Fibroblast of mammary gland (primary cell): ENCODE results near the gene RTKN2.

Experiments used
- DNase-seq: peaks from one replicate; pipeline ENCODE4 v3.0.0-alpha.2; 2010; ENCODE audit warnings: low read depth
- H3K4me3 ChIP-seq: 2 replicates; pipeline ENCODE4 v1.5.1; 2011; ENCODE audit warnings: low read depth, mild to moderate bottlenecking, low read length, moderate library complexity; ENCODE audit not compliant: control insufficient read depth
- TF ChIP-seq, protein P1 (sequence below): conservative IDR thresholded peaks from 2 replicates; pipeline ENCODE4 v1.5.1; 2011; ENCODE audit warnings: low read depth, low read length, inconsistent platforms; ENCODE audit not compliant: control insufficient read depth, insufficient read depth

RTKN2 gene

GRCh38 chr10:62166331-62167131 lies 102.1 kb downstream of the RTKN2 start:
- TF ChIP-seq, protein P1, sequence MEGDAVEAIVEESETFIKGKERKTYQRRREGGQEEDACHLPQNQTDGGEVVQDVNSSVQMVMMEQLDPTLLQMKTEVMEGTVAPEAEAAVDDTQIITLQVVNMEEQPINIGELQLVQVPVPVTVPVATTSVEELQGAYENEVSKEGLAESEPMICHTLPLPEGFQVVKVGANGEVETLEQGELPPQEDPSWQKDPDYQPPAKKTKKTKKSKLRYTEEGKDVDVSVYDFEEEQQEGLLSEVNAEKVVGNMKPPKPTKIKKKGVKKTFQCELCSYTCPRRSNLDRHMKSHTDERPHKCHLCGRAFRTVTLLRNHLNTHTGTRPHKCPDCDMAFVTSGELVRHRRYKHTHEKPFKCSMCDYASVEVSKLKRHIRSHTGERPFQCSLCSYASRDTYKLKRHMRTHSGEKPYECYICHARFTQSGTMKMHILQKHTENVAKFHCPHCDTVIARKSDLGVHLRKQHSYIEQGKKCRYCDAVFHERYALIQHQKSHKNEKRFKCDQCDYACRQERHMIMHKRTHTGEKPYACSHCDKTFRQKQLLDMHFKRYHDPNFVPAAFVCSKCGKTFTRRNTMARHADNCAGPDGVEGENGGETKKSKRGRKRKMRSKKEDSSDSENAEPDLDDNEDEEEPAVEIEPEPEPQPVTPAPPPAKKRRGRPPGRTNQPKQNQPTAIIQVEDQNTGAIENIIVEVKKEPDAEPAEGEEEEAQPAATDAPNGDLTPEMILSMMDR, result no peak
- no peak overlapping the region for H3K4me3 ChIP-seq
- peak; percentile 62 for DNase-seq

GRCh38 chr10:62165803-62166202 lies 102.8 kb downstream of the RTKN2 start:
- DNase-seq, result no peak
- TF ChIP-seq, protein P1, result no peak

DNA sequence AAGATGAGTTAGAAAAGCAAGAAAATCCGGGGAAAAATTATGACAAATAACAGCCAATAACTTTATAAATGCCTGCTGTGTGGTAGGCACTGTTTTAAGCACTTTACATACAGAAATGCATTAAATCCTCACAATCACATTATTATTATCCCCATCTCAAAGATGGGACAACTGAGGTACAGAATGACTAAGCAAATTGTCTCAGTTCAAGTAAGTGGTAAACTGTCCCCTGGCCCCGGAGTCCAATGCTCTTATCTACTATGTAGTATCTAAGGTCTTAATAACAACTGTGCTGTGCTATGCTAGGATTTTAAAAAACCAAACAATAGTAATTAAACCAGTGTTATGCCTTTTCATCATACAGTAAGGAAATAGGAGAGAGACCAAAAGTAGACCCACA lies 105.6 kb downstream of the RTKN2 start:
- DNase-seq, result no peak
- TF ChIP-seq, protein P1, result no peak
- no peak overlapping the region for H3K4me3 ChIP-seq

More at GRCh38 chr10:62165803-62166202, 102.8 kb downstream of the RTKN2 start:
- H3K4me3 ChIP-seq, result no peak overlapping the region

DNA sequence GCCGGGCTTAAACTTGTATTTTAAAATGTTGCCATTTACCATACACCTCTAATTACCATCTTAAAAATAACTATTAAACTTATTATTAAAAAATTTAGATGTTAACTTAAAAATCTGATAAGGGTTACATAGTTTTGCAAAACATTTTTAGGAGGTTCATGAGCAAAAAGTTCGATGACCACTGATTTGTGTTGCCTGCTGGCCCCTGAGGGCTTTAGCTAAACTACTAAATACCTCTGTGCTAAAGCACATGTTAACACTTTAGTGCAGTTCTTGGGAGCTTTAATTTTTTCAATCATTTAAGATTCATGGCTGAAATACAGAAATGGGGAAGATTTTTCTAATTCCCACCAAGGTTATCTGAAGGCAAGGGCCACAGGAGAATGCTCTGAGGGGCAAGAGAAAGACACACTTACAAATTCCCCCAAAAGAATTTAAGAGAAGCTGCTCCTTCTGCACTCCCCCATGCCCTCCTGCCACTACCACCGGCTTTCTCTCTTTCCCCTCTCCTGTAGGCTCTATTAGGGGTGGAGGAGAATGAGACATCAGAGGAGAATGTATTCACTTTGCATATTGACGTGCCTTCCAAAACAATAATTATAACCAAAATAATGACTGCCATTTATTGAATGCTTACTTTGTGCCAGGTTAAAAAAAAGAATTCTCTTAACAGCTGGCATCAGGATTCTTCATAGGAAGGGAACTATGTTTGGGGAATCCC lies 106.2 kb downstream of the RTKN2 start:
- no peak for DNase-seq
- TF ChIP-seq, protein P1, result no peak
- no peak overlapping the region for H3K4me3 ChIP-seq

DNA sequence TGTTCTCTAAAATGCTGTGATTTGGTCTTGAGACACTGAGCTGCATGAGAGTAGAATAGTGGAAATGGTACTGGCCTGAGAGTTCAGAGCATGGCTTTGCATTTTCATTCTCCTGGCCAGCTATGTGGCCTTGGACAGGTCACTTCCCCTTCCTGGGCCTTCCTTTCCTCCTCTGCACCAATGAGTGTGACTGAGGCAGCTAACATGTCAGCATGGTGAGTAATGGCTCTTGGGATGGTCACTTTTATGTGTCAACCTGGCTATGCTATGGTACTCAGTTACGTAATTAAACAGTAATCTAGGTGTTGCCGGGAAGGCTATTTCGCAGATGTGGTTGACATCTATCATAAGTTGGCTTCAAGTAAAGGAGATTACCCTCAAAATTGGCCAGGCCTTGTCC lies 109.3 kb downstream of the RTKN2 start:
- peak; percentile 10 for DNase-seq
- TF ChIP-seq, protein P1, result no peak
- H3K4me3 ChIP-seq, result no peak overlapping the region

GRCh38 chr10:62157601-62158000 lies 111.0 kb downstream of the RTKN2 start:
- no peak for DNase-seq
- no peak overlapping the region for H3K4me3 ChIP-seq
- TF ChIP-seq, protein P1, result no peak
